Muscle layer of duodenum (tissue), 2 donors: Measurements from ENCODE around the gene VASP.

Experiments used
- H3K27ac ChIP-seq: one replicate; pipeline ENCODE4 v1.7.0; 2013; ENCODE audit warnings: mild to moderate bottlenecking, low read length
- H3K27me3 ChIP-seq: one replicate; pipeline ENCODE4 v1.7.0; 2013; ENCODE audit warnings: low read depth, mild to moderate bottlenecking, control low read depth, low read length
- H3K36me3 ChIP-seq, 2 donors: one replicate each; pipeline ENCODE4 v1.7.0; 2013; ENCODE audit warnings: low read length in 2 of 2, control low read depth in 1 of 2, mild to moderate bottlenecking in 1 of 2; ENCODE audit not compliant: insufficient read depth in 2 of 2, control insufficient read depth in 1 of 2
- H3K4me1 ChIP-seq, 2 donors: one replicate each; pipeline ENCODE4 v1.7.0; 2013; ENCODE audit warnings: low read length in 2 of 2, mild to moderate bottlenecking in 2 of 2, control low read depth in 1 of 2, moderate library complexity in 1 of 2; ENCODE audit not compliant: insufficient read depth in 2 of 2, control insufficient read depth in 1 of 2
- H3K4me3 ChIP-seq, 2 donors: one replicate each; pipeline ENCODE4 v1.7.0; 2013; ENCODE audit warnings: low read length in 2 of 2, low read depth in 1 of 2, mild to moderate bottlenecking in 1 of 2
- H3K9me3 ChIP-seq, 2 donors: one replicate each; pipeline ENCODE4 v1.7.0; 2013; ENCODE audit warnings: low read length in 2 of 2, control low read depth in 1 of 2, mild to moderate bottlenecking in 1 of 2; ENCODE audit not compliant: control insufficient read depth in 1 of 2
- donor health status: healthy.

Gene VASP

DNA sequence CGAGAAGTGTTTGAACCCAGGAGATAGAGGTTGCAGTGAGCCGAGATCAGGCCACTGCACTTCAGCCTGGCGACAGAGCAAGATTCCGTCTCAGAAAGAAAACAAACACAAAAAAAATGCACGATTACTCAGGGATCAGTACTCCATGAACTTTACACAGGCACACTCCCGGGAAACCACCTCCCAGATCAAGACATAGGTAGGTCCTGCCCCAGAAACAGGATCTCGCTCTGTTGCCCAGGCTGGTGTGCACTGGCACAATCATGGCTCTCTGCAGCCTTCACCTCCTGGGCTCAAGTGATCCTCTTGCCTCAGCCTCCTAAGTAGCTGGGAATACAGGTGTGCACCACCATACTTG, 11.2 kb downstream of the VASP start:
- no peaks in the 10 kb centered on the region for H3K9me3 ChIP-seq
- peaks cover 0 to 20% of the 10 kb centered on the region in 2 donors for H3K4me1 ChIP-seq
- H3K27me3 ChIP-seq: no peaks in the 10 kb centered on the region
- peaks cover 10 to 46% of the 10 kb centered on the region in 2 donors for H3K36me3 ChIP-seq
- no peak overlapping the region for H3K4me3 ChIP-seq
- H3K27ac ChIP-seq: no peak overlapping the region

DNA sequence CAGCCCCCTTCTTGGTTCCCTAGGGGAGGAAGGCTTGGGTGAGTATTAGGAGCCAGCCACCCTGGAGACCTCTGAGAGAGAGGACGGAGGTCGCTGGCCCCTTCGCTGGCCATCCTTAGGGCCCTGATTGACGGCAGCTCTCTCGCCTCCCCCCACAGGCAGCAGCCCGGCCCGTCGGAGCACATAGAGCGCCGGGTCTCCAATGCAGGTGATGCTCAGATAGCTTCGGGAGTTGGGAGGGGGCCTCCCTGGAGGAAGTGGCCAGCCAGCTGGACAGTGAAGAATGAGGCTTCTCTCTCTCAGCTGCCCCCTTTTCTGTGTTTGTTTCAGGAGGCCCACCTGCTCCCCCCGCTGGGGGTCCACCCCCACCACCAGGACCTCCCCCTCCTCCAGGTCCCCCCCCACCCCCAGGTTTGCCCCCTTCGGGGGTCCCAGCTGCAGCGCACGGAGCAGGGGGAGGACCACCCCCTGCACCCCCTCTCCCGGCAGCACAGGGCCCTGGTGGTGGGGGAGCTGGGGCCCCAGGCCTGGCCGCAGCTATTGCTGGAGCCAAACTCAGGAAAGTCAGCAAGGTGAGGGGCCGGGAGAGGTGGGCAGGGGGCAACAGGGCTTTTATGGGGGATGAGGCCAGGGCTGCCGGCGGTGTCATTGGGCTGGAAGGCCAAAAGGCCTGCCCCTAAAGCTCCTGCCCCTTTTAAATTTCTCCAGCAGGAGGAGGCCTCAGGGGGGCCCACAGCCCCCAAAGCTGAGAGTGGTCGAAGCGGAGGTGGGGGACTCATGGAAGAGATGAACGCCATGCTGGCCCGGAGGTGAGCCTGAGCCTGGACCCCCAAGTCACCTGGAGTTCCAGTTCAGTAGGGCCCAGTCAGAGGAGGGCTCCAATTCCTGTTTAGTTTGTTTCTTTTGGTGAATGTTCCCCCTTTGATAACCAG, 15.0 kb downstream of the VASP start:
- H3K4me3 ChIP-seq: no peak overlapping the region
- H3K27ac ChIP-seq: no peak overlapping the region
- peaks cover 0 to 3% of the 10 kb centered on the region in 2 donors for H3K4me1 ChIP-seq
- H3K27me3 ChIP-seq: no peaks in the 10 kb centered on the region
- peaks cover 34 to 72% of the 10 kb centered on the region in 2 donors for H3K36me3 ChIP-seq
- no peaks in the 10 kb centered on the region for H3K9me3 ChIP-seq

DNA sequence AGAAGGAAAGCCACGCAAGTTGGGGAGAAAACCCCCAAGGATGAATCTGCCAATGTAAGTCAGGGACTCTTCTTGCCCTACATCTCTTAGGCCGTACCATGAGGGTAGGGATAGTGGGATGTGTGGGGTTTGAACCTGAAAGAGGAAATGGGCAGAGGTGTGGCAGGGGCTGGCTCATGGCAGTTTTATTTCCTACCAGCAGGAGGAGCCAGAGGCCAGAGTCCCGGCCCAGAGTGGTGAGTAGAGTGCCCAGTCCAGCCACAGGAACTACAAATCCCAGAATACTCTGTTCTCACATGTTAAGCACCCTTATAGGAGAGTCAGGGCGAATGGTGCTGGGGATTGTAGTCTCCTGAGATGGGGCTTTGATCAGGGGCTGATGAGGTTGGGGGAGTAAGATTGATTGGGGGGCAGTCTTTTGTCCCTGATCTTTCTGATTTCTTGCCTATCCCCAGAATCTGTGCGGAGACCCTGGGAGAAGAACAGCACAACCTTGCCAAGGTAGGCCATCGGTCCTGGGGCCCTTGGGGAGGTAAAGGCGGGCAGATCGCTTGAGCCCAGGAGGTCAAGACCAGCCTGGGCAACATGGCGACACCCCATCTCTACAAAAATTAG, 16.5 kb downstream of the VASP start:
- Histone ChIP-seq H3K27me3 (no peaks in the 10 kb centered on the region), H3K36me3 (peaks cover 29 to 62% of the 10 kb centered on the region in 2 donors), H3K4me3 (no peak overlapping the region), H3K9me3 (no peaks in the 10 kb centered on the region), H3K27ac (no peak overlapping the region), H3K4me1 (peaks cover 0 to 15% of the 10 kb centered on the region in 2 donors)

DNA sequence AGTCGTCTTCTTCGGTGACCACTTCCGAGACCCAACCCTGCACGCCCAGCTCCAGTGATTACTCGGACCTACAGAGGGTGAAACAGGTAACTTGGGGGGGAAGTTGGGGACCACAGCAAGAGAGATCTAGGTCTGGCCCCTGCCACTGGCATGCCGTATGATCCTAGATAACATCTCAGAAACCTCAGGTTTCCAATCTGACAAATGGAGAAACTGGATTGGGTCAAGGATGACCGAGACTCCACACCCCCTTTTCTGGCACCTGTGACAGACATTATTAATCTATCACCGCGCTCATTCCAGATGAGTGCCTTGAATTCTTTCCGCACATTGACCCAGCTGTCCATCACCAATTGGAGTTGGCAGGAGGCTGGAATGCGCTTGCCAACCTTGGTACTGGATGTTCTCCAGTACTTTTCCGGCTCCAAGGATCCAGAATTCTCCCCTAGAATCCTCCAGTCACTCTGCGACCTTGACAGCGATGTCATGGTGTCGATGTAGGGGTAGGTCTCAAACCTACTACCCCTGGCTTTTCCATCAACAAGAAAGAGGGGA, 17.4 kb downstream of the VASP start:
- Histone ChIP-seq H3K36me3 (peaks cover 29 to 58% of the 10 kb centered on the region in 2 donors), H3K27me3 (no peaks in the 10 kb centered on the region), H3K9me3 (no peaks in the 10 kb centered on the region), H3K4me3 (no peak overlapping the region), H3K27ac (no peak overlapping the region), H3K4me1 (peaks cover 0 to 23% of the 10 kb centered on the region in 2 donors)

DNA sequence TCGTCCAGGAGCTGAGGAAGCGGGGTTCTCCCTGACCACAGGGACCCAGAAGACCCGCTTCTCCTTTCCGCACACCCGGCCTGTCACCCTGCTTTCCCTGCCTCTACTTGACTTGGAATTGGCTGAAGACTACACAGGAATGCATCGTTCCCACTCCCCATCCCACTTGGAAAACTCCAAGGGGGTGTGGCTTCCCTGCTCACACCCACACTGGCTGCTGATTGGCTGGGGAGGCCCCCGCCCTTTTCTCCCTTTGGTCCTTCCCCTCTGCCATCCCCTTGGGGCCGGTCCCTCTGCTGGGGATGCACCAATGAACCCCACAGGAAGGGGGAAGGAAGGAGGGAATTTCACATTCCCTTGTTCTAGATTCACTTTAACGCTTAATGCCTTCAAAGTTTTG, 18.9 kb downstream of the VASP start:
- no peak overlapping the region for H3K27ac ChIP-seq
- H3K9me3 ChIP-seq: no peaks in the 10 kb centered on the region
- peaks cover 0 to 23% of the 10 kb centered on the region in 2 donors for H3K4me1 ChIP-seq
- peaks cover 24 to 46% of the 10 kb centered on the region in 2 donors for H3K36me3 ChIP-seq
- no peaks in the 10 kb centered on the region for H3K27me3 ChIP-seq
- no peak overlapping the region for H3K4me3 ChIP-seq

DNA sequence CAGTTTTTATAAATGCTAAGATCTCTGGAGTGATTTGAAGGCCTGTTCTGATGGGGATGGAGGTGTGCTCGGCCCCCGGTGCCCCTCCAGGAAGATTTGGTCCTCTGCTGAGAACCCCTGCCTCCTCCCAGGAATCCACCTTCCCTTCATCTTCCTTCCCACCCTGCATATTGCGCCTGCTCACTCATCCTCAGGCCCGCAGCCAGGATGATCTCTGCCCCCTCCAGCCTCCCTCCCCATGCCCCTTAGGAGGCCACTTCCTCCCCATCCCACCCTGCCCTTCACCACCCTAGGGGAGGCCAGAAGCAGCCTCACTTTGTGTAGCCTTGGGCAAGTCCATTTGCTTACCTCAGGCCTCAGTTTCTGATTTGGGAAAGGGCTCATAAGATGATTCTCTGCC, 19.7 kb downstream of the VASP start:
- H3K4me1 ChIP-seq: peaks cover 0 to 23% of the 10 kb centered on the region in 2 donors
- no peak overlapping the region for H3K27ac ChIP-seq

DNA sequence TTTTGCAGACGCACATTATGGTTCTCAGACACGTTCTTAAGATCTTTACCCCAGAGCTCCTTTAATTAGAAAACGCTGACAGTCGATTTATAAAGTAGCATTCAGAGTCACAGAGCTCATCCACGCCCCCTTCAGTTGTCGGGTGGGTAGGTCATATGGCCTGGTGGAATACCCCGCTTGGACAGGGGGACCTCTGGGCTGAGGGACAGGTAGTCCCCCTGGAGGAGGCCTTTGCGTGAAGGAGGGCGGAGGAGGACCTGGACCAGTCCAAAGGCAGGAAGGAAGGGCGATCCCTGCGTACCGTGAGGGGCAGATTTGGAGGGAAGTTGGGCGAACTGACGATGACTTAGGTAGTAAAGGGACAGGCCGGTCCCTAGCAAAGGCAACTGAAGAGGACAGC, 20.5 kb downstream of the VASP start:
- Histone ChIP-seq H3K27ac (no peak overlapping the region), H3K4me3 (no peak overlapping the region), H3K9me3 (no peaks in the 10 kb centered on the region), H3K36me3 (peaks cover 24 to 33% of the 10 kb centered on the region in 2 donors), H3K4me1 (peaks cover 0 to 23% of the 10 kb centered on the region in 2 donors), H3K27me3 (no peaks in the 10 kb centered on the region)

More for the DNA sequence above, 19.7 kb downstream of the VASP start:
- Histone ChIP-seq H3K4me3 (no peak overlapping the region), H3K36me3 (peaks cover 24 to 38% of the 10 kb centered on the region in 2 donors), H3K9me3 (no peaks in the 10 kb centered on the region), H3K27me3 (no peaks in the 10 kb centered on the region)

DNA sequence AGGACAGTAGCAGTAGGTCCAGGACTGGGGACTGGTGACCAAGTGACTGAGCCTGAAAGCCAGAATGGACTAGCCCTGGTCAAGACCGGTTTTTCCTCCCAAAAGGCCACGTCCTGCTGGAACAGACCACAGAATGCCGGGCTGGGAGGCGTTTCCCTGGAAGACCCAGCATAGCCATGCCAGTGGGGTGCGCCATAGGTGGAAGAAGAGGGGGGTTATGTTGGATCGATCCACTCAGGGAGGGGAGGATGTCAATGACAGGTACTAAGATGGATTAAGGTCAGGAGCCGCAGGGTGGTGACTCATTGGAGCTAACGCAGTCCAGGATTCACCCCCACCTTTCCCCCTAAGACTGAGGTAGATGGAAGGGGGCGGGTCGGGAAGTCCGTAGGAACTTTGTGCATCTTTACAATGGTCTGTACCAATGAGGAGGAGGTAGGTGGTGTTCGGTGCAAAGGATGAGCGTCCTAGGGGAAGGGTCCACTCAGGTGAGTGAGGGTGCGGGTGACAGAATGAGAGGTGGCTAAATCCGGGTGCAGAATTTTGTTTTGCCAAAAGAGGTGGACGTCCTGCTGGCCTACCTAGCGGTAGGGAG, 21.0 kb downstream of the VASP start:
- no peak overlapping the region for H3K27ac ChIP-seq

DNA sequence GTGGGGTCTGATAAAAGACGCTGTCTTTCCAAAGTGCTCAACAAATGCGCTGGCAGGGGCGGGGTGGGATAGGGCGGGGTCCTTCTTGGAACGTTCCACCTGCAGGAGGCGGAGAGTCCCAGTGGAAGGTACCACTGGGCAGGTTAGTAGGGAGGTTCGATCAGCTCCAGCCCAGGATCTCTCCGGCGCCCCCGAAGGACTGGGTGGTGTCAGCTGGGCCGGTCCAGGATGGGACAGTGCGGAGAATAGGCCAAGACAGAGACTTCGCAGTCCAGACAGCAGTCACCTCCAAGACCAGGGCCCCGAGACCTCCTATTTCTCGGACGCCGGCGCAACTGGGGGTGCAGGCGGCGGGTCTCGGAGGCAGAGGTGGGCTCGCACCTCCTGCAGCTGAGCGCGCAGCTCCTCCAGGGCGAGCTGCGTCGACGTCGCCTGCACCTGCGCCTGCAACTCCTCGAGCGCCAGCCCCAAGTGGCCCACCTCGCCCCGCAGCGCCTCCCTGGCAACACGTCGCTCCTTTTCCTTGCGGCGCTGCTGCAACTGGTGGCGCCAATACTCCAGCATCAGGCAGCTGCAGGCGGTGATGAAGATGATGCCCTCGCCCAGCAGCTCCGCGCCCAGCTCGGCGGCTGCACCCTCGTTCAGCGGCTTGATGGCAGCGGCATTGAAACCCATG, 21.6 kb downstream of the VASP start:
- Histone ChIP-seq H3K27ac (no peak overlapping the region), H3K27me3 (no peaks in the 10 kb centered on the region), H3K9me3 (no peaks in the 10 kb centered on the region), H3K4me3 (peak overlapping the region; percentile 11 to 55), H3K4me1 (peaks cover 0 to 20% of the 10 kb centered on the region in 2 donors), H3K36me3 (peaks cover 23 to 29% of the 10 kb centered on the region in 2 donors)

More for the DNA sequence above, 21.0 kb downstream of the VASP start:
- Histone ChIP-seq H3K27me3 (no peaks in the 10 kb centered on the region), H3K4me1 (peaks cover 0 to 23% of the 10 kb centered on the region in 2 donors), H3K4me3 (peak overlapping the region in 1 of 2 donors; percentile 55), H3K36me3 (peaks cover 24 to 33% of the 10 kb centered on the region in 2 donors), H3K9me3 (no peaks in the 10 kb centered on the region)

DNA sequence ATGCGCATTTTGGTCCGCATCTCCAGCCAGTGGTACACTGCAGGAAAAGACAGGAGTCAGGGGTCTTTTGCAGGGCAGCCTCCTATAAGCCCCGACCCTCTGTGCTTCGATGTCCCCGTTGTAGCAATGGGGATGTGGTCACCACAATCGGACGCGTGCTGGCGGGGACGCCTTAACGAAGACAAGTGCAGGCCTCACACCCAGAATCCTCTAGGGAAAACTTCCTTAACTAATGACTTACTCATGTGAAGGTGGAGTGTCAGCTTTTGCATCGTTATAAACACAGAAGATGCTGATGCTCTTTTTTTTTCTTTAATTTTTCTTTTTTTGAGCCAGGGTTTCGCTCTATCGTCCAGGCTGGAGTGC, 22.1 kb downstream of the VASP start:
- Histone ChIP-seq H3K4me1 (peaks cover 0 to 20% of the 10 kb centered on the region in 2 donors), H3K36me3 (peaks cover 17 to 25% of the 10 kb centered on the region in 2 donors), H3K9me3 (no peaks in the 10 kb centered on the region), H3K27ac (no peak overlapping the region), H3K4me3 (peak overlapping the region; percentile 11 to 55), H3K27me3 (no peaks in the 10 kb centered on the region)
